ACC112 (cell line): Measurements from ENCODE around the gene C5orf46.

Experiments
- H2AFZ ChIP-seq: fragments of 200-600 bp; sonication (generic); one replicate; pipeline ENCODE4 v1.6.0; 2017; ENCODE audit warnings: antibody characterized with exemption, low read length; ENCODE audit not compliant: unreplicated experiment
- H3K27ac ChIP-seq: fragments of 200-600 bp; sonication (generic); 2 replicates; pipeline ENCODE4 v1.5.1; 2014; ENCODE audit warnings: low read depth, mild to moderate bottlenecking, antibody characterized with exemption, low read length, moderate library complexity
- H3K27me3 ChIP-seq: fragments of 200-600 bp; sonication (generic); 2 replicates; pipeline ENCODE4 v1.6.1; 2014; ENCODE audit warnings: mild to moderate bottlenecking, antibody characterized with exemption, low read length, moderate library complexity, mixed read lengths; ENCODE audit not compliant: insufficient read depth
- H3K36me3 ChIP-seq: fragments of 200-600 bp; sonication (generic); 2 replicates; pipeline ENCODE4 v1.6.1; 2016; ENCODE audit warnings: mild to moderate bottlenecking, antibody characterized with exemption, low read length, moderate library complexity, mixed read lengths; ENCODE audit not compliant: insufficient read depth
- H3K4me1 ChIP-seq: fragments of 200-600 bp; sonication (generic); one replicate; pipeline ENCODE4 v1.6.1; 2016; ENCODE audit warnings: low read length, mixed read lengths; ENCODE audit not compliant: insufficient read depth, unreplicated experiment, control insufficient read depth
- H3K4me3 ChIP-seq: fragments of 200-600 bp; sonication (generic); 2 replicates; pipeline ENCODE4 v1.5.1; 2014; ENCODE audit warnings: mild to moderate bottlenecking, low read depth, low read length
- H3K79me2 ChIP-seq: fragments of 200-600 bp; sonication (generic); one replicate; pipeline ENCODE4 v1.6.0; 2016; ENCODE audit warnings: low read length; ENCODE audit not compliant: control insufficient read depth, unreplicated experiment, insufficient read depth

The C5orf46 gene

GRCh38 chr5:147844846-147845245 lies 61.5 kb downstream of the C5orf46 start:
- Histone ChIP-seq H2AFZ (no peak overlapping the region), H3K79me2 (no peaks in the 10 kb centered on the region), H3K4me3 (no peak overlapping the region), H3K4me1 (no peaks in the 10 kb centered on the region), H3K27ac (no peak overlapping the region), H3K27me3 (peaks cover 48% of the 10 kb centered on the region), H3K36me3 (no peaks in the 10 kb centered on the region)

GRCh38 chr5:147842869-147843268 lies 63.5 kb downstream of the C5orf46 start:
- no peaks in the 10 kb centered on the region for H3K4me1 ChIP-seq
- no peak overlapping the region for H2AFZ ChIP-seq
- peaks cover 41% of the 10 kb centered on the region for H3K27me3 ChIP-seq
- H3K4me3 ChIP-seq, result no peak overlapping the region
- H3K27ac ChIP-seq, result no peak overlapping the region
- no peaks in the 10 kb centered on the region for H3K79me2 ChIP-seq
- no peaks in the 10 kb centered on the region for H3K36me3 ChIP-seq
